OCI-LY1 (cell line): ENCODE results near the gene SLC9A9.

Source experiments
- H2AFZ ChIP-seq: fragments of 200-600 bp; sonication (generic), shearing (Covaris generic); 2 replicates; pipeline ENCODE4 v1.6.0; 2014; ENCODE audit warnings: antibody characterized with exemption, mild to moderate bottlenecking, low read length
- H3F3A ChIP-seq: fragments of 200-600 bp; sonication (generic), shearing (Covaris generic); 2 replicates; pipeline ENCODE4 v1.6.0; 2014; ENCODE audit warnings: mild to moderate bottlenecking, antibody characterized with exemption, low read length, moderate library complexity; ENCODE audit not compliant: insufficient read depth
- H3K27ac ChIP-seq: fragments of 200-600 bp; sonication (generic); 2 replicates; pipeline ENCODE4 v1.5.1; 2014; ENCODE audit warnings: low read length, mixed run types, mild to moderate bottlenecking, low read depth; ENCODE audit not compliant: poor library complexity, severe bottlenecking
- H3K27me3 ChIP-seq: fragments of 200-600 bp; sonication (generic); 2 replicates; pipeline ENCODE4 v1.6.0; 2014; ENCODE audit warnings: antibody characterized with exemption, mild to moderate bottlenecking, low read length, moderate library complexity; ENCODE audit not compliant: insufficient read depth
- H3K36me3 ChIP-seq: fragments of 200-600 bp; sonication (generic); 2 replicates; pipeline ENCODE4 v1.6.1; 2014; ENCODE audit warnings: mild to moderate bottlenecking, antibody characterized with exemption, low read length, moderate library complexity, mixed read lengths; ENCODE audit not compliant: insufficient read depth
- H3K4me1 ChIP-seq: fragments of 200-600 bp; sonication (generic); 2 replicates; pipeline ENCODE4 v1.5.1; 2014; ENCODE audit warnings: mild to moderate bottlenecking, low read length, moderate library complexity; ENCODE audit not compliant: insufficient read depth, severe bottlenecking
- H3K4me2 ChIP-seq: fragments of 200-600 bp; sonication (generic), shearing (Covaris generic); 2 replicates; pipeline ENCODE4 v1.6.1; 2014; ENCODE audit warnings: low read length
- H3K4me3 ChIP-seq: fragments of 200-600 bp; sonication (generic); 2 replicates; pipeline ENCODE4 v1.5.1; 2014; ENCODE audit warnings: low read length, low read depth, mild to moderate bottlenecking, mixed read lengths; ENCODE audit not compliant: poor library complexity, severe bottlenecking
- H3K79me2 ChIP-seq: fragments of 200-600 bp; shearing (Covaris generic); 2 replicates; pipeline ENCODE4 v1.6.1; 2016; ENCODE audit warnings: mixed run types, low read length, mixed read lengths; ENCODE audit not compliant: insufficient read depth
- H3K9ac ChIP-seq: fragments of 200-600 bp; sonication (generic), shearing (Covaris generic); 2 replicates; pipeline ENCODE4 v1.6.1; 2014; ENCODE audit warnings: mild to moderate bottlenecking, low read length, mixed read lengths
- H3K9me2 ChIP-seq: fragments of 200-600 bp; sonication (generic), shearing (Covaris generic); 2 replicates; pipeline ENCODE4 v1.6.1; 2014; ENCODE audit warnings: low read depth, mild to moderate bottlenecking, low read length, mixed read lengths
- H3K9me3 ChIP-seq: fragments of 200-600 bp; shearing (Covaris generic); 2 replicates; pipeline ENCODE4 v1.6.1; 2014; ENCODE audit warnings: low read length, mixed read lengths
- H4K20me1 ChIP-seq: fragments of 200-600 bp; sonication (generic), shearing (Covaris generic); 2 replicates; pipeline ENCODE4 v1.6.0; 2016; ENCODE audit warnings: mild to moderate bottlenecking, low read length; ENCODE audit not compliant: insufficient read depth
- EZH2 ChIP-seq: fragments of 200-600 bp; sonication (generic), shearing (Covaris generic); IDR thresholded peaks from 2 replicates; pipeline ENCODE4 v1.8.0; 2017; ENCODE audit warnings: borderline replicate concordance, mixed run types, mild to moderate bottlenecking, antibody characterized with exemption, low read length, moderate library complexity, mixed read lengths
- TF ChIP-seq, protein P1 (sequence below): fragments of 200-600 bp; sonication (generic), shearing (Covaris generic); IDR thresholded peaks from 2 replicates; pipeline ENCODE4 v1.5.1; 2017; ENCODE audit warnings: mild to moderate bottlenecking, antibody characterized with exemption, low read length, moderate library complexity, mixed read lengths

Gene SLC9A9

DNA sequence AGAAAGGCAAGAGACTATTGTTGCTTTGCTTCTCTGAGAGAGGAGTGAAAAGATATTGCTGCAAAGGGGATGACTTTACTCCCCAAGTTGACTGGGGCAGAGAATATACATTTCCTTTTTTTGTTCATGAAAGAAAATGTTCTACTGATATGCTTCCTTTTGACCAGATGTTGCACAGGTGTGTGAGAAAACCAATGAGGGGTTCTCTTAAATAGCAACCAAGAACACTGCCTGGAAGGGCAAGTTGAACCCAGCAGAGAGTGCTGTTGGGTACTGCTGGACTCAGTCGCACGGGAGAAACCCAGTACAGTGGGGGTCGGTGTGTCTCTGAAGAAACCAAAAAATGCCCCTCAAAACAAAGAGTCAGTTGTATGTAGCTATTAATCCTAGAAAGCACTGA lies 627.5 kb downstream of the SLC9A9 start:
- no peak for TF ChIP-seq EZH2
- TF ChIP-seq, protein P1, sequence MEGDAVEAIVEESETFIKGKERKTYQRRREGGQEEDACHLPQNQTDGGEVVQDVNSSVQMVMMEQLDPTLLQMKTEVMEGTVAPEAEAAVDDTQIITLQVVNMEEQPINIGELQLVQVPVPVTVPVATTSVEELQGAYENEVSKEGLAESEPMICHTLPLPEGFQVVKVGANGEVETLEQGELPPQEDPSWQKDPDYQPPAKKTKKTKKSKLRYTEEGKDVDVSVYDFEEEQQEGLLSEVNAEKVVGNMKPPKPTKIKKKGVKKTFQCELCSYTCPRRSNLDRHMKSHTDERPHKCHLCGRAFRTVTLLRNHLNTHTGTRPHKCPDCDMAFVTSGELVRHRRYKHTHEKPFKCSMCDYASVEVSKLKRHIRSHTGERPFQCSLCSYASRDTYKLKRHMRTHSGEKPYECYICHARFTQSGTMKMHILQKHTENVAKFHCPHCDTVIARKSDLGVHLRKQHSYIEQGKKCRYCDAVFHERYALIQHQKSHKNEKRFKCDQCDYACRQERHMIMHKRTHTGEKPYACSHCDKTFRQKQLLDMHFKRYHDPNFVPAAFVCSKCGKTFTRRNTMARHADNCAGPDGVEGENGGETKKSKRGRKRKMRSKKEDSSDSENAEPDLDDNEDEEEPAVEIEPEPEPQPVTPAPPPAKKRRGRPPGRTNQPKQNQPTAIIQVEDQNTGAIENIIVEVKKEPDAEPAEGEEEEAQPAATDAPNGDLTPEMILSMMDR, result no peak
- Histone ChIP-seq H4K20me1 (no peaks in the 10 kb centered on the region), H3K79me2 (no peaks in the 10 kb centered on the region), H3K27ac (no peak overlapping the region), H3K9me3 (no peaks in the 10 kb centered on the region), H3K27me3 (no peaks in the 10 kb centered on the region), H3K4me1 (no peaks in the 10 kb centered on the region), H3K36me3 (no peaks in the 10 kb centered on the region), H3K4me3 (no peak overlapping the region), H2AFZ (no peak overlapping the region), H3K9ac (no peak overlapping the region), H3F3A (no peaks in the 10 kb centered on the region), H3K4me2 (no peak overlapping the region), H3K9me2 (no peaks in the 10 kb centered on the region)

DNA sequence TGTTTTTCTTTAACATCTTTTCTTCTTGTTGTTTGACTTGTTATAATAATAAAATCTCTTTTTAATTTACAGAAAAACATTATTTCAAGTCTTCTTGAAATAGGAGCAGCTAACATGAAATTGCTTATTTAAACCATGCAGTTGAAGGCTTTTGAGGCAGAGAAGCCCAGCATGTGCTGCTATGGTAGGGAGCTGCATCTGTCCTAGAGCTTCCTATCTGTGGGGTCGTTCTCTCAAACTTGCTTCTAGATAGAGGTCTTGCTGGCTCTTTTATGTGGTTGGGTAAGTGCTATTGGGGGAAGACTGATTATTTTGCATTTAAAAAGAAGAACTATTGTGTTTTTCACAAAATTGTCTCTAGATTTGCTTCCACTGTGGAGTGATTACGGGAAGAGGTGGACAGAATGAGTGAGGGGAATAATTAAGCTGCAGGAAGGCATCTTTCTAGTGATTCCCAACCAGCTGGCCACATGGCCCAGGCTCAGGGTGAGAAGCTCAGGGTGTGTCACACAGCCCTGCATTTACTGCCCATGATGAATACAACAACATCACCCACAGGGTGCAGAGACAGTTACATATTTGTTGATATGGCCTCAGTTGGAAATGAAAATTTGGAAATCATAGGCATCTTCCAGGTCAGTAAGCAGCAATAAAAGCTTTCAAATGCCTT lies 630.0 kb downstream of the SLC9A9 start:
- Histone ChIP-seq H3K27ac (no peak overlapping the region), H3K9ac (no peak overlapping the region), H3K27me3 (no peaks in the 10 kb centered on the region), H3K36me3 (no peaks in the 10 kb centered on the region), H3K9me2 (no peaks in the 10 kb centered on the region), H4K20me1 (no peaks in the 10 kb centered on the region), H3F3A (no peaks in the 10 kb centered on the region), H2AFZ (no peak overlapping the region), H3K9me3 (no peaks in the 10 kb centered on the region), H3K4me3 (no peak overlapping the region), H3K4me1 (no peaks in the 10 kb centered on the region), H3K4me2 (no peak overlapping the region), H3K79me2 (no peaks in the 10 kb centered on the region)
- TF ChIP-seq, protein P1, result no peak
- TF ChIP-seq EZH2, result no peak

DNA sequence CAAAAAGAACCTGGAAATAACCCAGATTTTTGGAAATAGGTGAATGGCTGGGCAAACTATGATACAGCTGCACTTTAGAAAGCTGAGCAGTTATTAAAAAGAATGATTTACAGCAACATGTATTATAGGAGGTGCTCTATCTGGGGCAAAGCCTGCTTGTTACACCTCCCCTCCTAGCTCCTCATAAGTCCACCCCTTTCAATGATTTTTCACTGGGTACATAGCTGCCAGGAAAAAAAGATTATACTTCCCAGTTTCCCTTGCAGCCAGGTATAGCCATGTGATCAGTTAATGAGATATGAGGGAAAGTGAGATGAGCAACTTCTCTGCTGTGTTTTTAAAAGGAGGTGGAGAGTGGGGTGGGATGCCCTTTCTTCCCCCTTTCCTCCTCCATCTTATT lies 631.0 kb downstream of the SLC9A9 start:
- Histone ChIP-seq H3K9me2 (no peaks in the 10 kb centered on the region), H3K4me1 (no peaks in the 10 kb centered on the region), H3K9ac (no peak overlapping the region), H2AFZ (no peak overlapping the region), H3F3A (no peaks in the 10 kb centered on the region), H3K27me3 (no peaks in the 10 kb centered on the region), H3K4me2 (no peak overlapping the region), H3K36me3 (no peaks in the 10 kb centered on the region), H3K27ac (no peak overlapping the region), H3K79me2 (no peaks in the 10 kb centered on the region), H3K9me3 (no peaks in the 10 kb centered on the region), H4K20me1 (no peaks in the 10 kb centered on the region), H3K4me3 (no peak overlapping the region)
- TF ChIP-seq, protein P1, result no peak
- TF ChIP-seq EZH2, result no peak
